ENCODE measurements around the gene ARHGEF1. TPM values are rescaled to one million over a fixed set of nuclear protein-coding genes. Genes with fewer than 3 reads are reported as not detected.

ARHGEF1 gene
- total and polyA plus RNA-seq, 11 donors, result 22.8 to 89.2 (median 28.0) TPM

GRCh38 chr19:41918653-41919244 is 35.8 kb downstream of the ARHGEF1 start:
- TF ChIP-seq, protein P1, sequence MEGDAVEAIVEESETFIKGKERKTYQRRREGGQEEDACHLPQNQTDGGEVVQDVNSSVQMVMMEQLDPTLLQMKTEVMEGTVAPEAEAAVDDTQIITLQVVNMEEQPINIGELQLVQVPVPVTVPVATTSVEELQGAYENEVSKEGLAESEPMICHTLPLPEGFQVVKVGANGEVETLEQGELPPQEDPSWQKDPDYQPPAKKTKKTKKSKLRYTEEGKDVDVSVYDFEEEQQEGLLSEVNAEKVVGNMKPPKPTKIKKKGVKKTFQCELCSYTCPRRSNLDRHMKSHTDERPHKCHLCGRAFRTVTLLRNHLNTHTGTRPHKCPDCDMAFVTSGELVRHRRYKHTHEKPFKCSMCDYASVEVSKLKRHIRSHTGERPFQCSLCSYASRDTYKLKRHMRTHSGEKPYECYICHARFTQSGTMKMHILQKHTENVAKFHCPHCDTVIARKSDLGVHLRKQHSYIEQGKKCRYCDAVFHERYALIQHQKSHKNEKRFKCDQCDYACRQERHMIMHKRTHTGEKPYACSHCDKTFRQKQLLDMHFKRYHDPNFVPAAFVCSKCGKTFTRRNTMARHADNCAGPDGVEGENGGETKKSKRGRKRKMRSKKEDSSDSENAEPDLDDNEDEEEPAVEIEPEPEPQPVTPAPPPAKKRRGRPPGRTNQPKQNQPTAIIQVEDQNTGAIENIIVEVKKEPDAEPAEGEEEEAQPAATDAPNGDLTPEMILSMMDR (IDR thresholded peaks at IDR 0.05), result no peak
- no peak for TF ChIP-seq POLR2A (IDR thresholded peaks at IDR 0.05)
- intact Hi-C loops (cut with DNase I), result no loop called here
- no peak for ATAC-seq
- 87 to 93% (median 91%) methylated on average over 5 of the region's 5 CpGs for WGBS, 4 donors
- Histone ChIP-seq H3K36me3 (no peaks in the 10 kb centered on the region), H3K4me1 (peaks cover 0 to 5% (median 0%) of the 10 kb centered on the region in 12 donors), H3K27me3 (peaks cover 34 to 92% (median 64%) of the 10 kb centered on the region in 9 donors), H3K27ac (no peak overlapping the region), H3K4me3 (no peak overlapping the region), H3K9me3 (no peaks in the 10 kb centered on the region)
- no peak for DNase-seq

DNA sequence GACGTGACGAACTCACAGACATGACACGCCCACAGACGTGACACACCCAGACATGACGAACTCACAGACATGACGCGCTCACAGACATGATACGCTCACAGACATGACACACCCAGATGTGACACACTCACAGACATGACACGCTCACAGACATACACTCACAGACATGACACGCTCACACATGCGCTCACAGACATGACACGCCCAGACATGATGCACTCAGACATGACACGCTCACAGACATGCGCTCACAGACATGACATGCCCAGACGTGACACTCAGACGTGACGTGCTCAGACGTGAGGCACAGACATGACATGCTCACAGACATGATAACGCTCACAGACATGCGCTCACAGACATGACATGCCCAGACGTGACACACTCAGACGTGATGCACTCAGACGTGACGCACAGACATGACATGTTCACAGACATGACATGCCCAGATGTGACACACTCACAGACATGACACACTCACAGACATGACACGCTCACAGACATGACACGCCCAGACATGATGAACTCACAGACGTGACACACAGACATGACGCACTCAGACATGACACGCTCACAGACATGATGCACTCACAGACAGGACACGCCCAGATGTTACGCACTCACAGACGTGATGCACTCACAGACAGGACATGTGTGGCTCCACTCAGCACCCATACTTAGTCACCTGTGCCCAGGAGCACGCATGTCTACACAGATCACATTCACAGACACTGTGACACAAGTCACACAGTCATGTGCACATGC is 37.1 kb downstream of the ARHGEF1 start:
- Histone ChIP-seq H3K36me3 (no peaks in the 10 kb centered on the region), H3K4me3 (no peak overlapping the region), H3K4me1 (peaks cover 0 to 2% (median 0%) of the 10 kb centered on the region in 12 donors), H3K27ac (no peak overlapping the region), H3K27me3 (peaks cover 39 to 96% (median 71%) of the 10 kb centered on the region in 9 donors), H3K9me3 (no peaks in the 10 kb centered on the region)
- no peak for DNase-seq
- WGBS, 4 donors, result 85 to 88% (median 86%) methylated on average over 32 to 33 of the region's 33 CpGs
- intact Hi-C loops (cut with DNase I), result no loop called here
- no peak for ATAC-seq
- TF ChIP-seq POLR2A (IDR thresholded peaks at IDR 0.05), result no peak
- TF ChIP-seq, protein P1 (IDR thresholded peaks at IDR 0.05), result no peak

GRCh38 chr19:41920882-41921576 is 38.0 kb downstream of the ARHGEF1 start:
- no peaks in the 10 kb centered on the region for H3K9me3 ChIP-seq
- 6 to 9% (median 8%) methylated on average over 15 to 26 of the region's 26 CpGs for WGBS, 4 donors
- no peak overlapping the region for H3K4me3 ChIP-seq
- ATAC-seq (no peak), DNase-seq (no peak)
- no peak overlapping the region for H3K27ac ChIP-seq
- H3K4me1 ChIP-seq, result no peaks in the 10 kb centered on the region
- intact Hi-C loops (cut with DNase I), result no loop called here
- TF ChIP-seq, protein P1 (IDR thresholded peaks at IDR 0.05), result no peak
- TF ChIP-seq POLR2A (IDR thresholded peaks at IDR 0.05), result no peak
- peaks cover 40 to 96% (median 71%) of the 10 kb centered on the region in 9 donors for H3K27me3 ChIP-seq
- H3K36me3 ChIP-seq, result no peaks in the 10 kb centered on the region

All from heart left ventricle (tissue), 16 donors.